Embryonic facial prominence (tissue), 1 donor: Measurements from ENCODE around the gene ASS1.

Experiments
- DNase-seq: peaks from one replicate; pipeline ENCODE4 v3.0.0-alpha.2; 2016; ENCODE audit errors: extremely low spot score

Gene ASS1

GRCh38 chr9:130532426-130533080 is 87.8 kb downstream of the ASS1 start:
- no peak for DNase-seq

GRCh38 chr9:130535818-130536521 is 91.2 kb downstream of the ASS1 start:
- no peak for DNase-seq

- DNase-seq, result no peak
Measured at GRCh38 chr9:130536701-130537107, 91.9 kb downstream of the ASS1 start.

- DNase-seq, result no peak
Measured at GRCh38 chr9:130537346-130538050, 92.7 kb downstream of the ASS1 start.

GRCh38 chr9:130539420-130540223 is 94.9 kb downstream of the ASS1 start:
- no peak for DNase-seq

- no peak for DNase-seq
Measured at GRCh38 chr9:130541533-130541932, 96.8 kb downstream of the ASS1 start.

GRCh38 chr9:130542038-130542437 is 97.3 kb downstream of the ASS1 start:
- no peak for DNase-seq

GRCh38 chr9:130542457-130543228 is 97.9 kb downstream of the ASS1 start:
- no peak for DNase-seq

- DNase-seq, result no peak
Measured at GRCh38 chr9:130543368-130543767, 98.6 kb downstream of the ASS1 start.

- DNase-seq, result no peak
Measured at GRCh38 chr9:130543859-130544258, 99.1 kb downstream of the ASS1 start.

- DNase-seq, result no peak
Measured at GRCh38 chr9:130544364-130544763, 99.6 kb downstream of the ASS1 start.

- DNase-seq, result no peak
Measured at GRCh38 chr9:130548103-130548502, 103.3 kb downstream of the ASS1 start.

GRCh38 chr9:130549093-130549735 is 104.5 kb downstream of the ASS1 start:
- DNase-seq, result no peak
